Activated CD4-positive, alpha-beta T cell treated with anti-CD3 and anti-CD28 coated beads for 24 hours (primary cell): ENCODE measurements around the gene VAMP2.
"Not testable (repeated sequence)": the region's sequence is repeated elsewhere in the genome, so short reads cannot be mapped to it uniquely, and the experiment has no call there.

Experiments
- DNase-seq, 2 donors: peaks; one replicate each; pipeline ENCODE4 v3.0.0-alpha.2; 2020; ENCODE audit warnings: low read depth in 2 of 2

VAMP2 gene

DNA sequence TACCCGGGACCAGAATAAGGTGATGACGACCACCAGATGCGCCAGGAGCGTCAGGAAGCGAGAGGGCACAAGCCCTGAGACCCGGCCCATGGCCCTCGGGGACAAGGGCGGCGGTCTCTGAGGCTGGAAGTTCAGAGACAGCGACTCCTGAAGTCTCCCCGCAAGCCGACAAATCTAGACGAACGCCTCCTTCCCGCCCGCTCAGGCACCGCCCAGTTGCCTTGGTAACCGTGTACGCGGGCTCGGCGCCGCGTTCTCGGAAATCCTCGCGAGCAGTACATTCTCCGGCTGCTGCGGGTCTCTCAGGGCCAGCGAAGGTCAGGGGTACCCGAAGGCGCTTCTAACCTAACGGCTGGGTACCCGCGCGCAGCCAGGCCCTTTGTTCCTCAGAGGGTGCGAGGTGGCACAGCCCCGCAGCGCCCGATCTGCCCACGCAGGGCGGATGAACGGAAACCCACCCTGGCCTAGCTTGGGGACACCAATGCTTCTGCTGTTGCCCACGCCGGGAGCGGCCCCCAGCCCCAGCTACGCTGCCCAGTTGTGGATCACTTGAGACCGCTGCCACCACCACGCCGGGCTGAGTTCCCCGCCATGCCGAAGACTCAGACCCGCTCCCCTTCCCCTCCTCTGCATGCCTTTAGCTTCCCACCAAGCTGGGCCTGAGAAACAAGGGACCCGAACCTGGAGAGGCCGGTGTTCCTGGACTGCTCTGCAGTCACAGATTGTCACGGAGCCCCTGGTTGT, 13.6 kb upstream of the VAMP2 start, which contains the start of gene TMEM107:
TSS of gene TMEM107 (minus strand) at position 184 of the 744 bp plus-strand sequence. CDS start at position 90, 94 bp downstream.
- peak; percentile 78 to 80 for DNase-seq

DNA sequence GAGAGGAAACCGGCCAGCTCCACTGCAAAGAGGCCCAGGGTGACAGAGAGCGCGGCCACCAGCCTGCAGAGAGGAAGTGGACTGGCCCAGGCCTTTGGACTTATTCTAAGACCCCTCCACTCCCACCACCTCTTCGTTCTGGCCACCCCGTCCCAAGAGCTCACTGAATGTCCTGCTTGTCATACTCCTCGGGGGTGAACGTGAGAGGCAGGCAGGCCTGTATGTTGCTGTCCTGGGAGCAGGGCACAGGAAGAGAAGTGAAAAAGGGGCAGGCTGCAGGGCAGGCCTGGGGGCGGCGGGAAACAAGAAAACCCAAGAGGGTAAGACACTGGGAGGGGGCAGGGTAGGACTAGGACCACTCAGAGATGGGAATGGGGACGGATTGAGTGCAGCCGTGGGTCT, 13.0 kb upstream of the VAMP2 start:
- no peak for DNase-seq

DNA sequence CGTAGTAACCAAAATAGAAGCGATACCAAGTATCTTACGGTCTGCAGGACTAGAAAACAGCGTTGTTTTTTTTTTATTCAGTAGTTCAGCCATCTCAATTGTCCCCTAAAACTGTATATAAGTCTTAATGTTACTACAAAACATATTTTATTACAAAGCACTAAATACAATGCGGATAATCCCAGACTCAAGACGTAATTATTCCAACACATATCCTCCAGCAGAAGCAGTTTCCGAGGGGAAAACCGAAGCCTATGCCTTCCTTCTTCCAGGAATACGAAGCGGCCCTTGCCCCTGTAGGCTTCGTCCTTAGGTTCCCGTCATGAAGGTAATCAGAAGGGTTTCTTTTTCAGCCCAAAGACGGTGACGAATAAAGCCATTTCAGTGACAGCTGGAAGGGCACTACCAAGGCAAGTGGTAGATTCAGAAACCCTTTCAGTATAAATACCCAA, 11.1 kb upstream of the VAMP2 start:
- DNase-seq = no peak

DNA sequence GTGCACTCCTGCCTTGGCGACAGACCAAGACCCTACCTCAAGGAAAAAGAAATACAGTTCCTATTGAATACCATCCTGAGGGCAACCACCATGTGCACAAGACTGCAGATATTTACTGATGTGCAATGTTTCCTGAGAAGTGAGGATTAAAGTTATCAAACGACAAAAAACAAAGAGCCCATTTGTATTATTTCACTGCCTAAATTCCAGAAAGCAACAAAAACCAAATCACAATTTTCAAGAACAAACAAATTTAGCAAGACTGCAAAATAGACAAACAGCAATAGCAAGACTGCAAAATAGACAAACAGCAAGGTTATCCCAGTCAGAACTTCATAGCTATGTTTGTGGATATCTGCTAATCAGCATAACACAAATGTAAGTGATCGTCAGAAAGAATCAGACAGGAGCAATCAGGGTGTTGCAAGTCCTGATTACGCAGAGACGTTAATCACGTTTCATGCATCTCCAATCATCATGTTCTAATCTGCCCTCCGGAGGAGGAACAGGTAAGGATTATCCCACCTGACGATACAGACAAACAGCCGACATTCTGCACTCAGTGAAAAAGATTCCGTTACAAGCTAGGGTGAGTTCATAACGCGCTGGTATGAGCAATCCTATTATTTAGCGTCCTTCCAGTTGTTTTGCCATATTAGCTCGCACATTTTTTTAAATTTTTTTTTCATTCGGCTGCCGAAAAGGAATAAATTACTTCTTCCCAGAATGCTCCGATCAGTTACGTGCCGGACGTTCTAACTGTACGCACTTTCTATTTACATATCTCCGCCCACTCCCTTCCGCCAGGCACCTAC, 10.5 kb upstream of the VAMP2 start:
- peak; percentile 73 to 77 for DNase-seq

DNA sequence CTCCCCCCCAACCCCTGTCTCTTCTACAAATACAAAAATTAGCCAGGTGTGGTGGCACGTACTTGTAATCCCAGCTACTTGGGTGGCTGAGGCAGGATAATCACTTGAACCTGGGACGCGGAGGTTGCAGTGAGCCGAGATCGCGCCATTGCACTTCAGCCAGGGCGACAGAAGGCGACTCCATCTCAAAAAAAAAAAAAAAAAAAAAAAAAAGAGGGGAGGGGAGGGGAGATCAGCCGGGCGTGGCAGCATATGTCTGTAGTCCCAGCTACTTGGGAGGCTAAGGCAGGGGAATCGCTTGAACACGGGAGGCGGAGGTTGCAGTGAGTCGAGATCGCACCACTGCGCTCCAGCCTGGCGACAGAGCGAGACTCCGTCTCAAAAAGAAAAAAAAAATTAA, 7.4 kb upstream of the VAMP2 start:
- DNase-seq = not testable (repeated sequence)

DNA sequence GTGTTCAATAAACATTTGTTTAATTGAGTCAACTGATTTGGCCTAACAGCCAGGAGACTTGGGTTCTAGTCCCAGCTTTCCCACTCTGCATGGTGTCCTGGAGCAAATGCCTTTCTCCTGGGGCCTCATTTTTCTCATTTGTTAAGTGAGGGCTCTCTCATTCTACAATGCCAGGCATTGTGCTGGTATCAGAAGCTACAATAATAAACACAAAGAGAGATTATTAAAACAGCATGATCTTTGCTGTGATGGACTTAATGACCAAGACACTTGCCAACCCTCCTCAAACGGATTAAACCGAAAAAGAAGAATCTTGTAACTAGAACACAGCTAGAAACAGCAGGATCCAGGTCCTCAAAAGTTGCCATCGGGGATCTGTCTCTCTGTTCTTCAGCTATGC, 4.8 kb upstream of the VAMP2 start:
- no peak for DNase-seq

DNA sequence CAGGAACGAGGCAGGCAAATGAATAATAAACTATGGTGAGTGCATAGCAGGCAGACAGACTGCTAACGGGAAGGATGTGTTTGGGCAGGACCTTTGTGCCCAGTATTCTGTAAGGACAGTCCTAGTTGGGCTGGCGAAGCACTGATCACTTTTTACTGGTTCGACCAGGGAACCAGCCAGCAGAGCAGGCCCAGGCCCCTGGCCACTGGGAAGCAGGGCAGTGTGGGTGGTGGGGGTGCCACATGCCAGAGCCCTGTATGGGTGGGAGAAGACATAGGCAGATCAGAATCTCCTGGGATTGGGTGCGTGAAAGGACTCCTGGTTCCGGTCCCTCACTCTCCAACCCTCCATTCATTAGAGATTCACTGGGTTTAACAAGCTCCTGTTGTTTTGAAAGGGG, 4.0 kb upstream of the VAMP2 start:
- DNase-seq = no peak

DNA sequence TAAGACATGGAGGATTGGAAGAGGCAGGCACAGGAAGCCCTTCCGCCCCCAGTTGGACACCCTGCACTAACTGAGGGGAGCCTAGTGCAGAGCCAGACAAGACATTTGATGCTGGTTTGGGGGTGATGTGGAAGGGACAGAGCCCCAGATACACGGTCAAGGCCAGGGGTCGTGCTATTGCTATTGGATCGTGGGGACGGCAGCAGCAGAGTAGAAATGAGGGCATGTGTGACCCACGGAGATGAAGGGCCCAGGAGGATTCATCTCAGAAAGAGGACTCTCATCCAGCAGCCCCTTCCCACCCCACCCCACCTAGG, 2.0 kb upstream of the VAMP2 start:
- DNase-seq = no peak

DNA sequence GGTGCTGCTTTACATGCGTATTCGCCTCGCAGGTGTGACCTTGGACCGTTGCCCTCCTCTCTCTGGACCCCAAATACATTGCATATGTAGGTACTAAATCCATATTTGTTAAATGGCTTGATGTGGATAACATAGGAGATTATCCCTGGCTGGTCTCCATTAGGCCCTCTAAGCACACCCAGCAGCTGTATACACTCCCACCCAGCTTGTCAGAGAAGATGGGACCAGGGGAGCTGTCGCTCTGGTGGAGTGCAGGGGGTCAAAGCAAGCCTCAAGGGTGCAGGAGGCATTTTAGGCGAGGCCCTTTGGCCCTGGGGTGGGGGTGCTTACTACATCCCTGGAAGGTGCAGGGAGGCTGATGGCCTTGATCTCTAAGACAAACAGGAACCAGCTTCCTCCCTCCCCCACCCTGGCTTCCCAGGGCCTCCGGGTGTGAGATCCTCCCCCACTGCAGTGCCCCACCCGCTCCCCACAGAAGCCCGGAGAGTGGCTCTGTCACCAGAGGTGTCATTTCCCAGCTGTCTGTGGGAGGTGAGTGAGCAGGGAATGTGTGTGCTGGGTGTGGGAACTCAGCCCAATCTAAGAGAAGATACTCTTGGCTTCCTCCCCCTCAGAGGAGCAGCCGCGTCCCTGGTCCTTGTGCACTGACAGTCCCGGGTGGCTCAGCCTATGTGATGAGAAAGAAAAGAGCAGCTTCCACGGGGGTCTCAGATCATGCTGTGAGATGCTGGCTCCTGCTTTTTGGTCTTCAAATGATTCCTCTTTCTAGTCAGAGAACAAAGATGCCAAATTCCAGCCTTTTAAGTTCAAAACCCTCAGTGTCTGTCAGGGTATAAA, 1.4 kb upstream of the VAMP2 start:
- DNase-seq = peak in 1 of 2 donors; percentile 59

DNA sequence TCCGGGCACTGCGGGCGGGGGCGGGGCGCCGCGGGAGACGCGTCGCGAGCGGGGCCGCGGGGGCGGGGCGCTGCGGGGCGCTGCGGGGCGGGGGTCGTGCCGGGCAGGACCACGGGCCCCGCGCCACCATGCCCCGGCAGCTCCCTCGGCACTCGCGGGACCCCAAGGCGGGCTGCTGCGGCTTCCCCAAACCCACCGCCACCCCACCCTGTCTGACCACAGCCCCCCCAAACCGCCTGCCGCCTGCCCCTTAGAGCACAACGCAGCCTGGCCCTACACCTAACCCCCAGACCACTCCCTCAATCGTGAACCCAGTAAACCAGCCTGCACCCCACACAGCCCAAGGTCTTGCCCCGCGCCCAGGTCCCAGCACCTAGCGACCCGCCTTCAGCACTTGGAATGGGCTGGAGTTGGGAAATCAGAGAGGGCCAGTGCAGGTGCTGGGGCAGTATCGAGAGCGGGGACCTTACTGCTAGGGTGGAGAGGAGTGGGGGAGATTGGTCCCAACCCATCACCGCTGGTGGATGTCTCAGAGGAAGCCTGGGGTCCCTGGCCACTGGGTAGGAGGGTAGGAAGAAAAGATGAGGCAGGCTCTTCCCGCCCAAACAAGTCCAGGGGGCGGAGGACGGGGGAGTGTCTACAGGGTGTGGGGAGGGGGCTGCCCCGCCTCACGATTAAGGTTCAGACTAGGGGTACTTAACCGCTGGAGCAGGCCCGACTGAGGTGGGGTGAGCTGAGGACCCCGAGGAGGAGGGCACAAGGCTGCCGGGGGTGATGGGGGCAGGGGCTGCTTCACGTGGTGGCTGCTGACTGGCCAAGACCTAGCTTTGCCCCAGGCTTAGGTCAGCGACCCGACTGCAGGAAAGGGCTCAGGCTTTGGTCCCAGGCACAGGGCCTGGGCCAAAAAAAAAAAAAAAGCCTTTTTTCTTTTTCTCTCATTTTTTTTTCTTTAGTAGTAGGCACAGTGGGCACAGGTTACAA, 539 bp upstream of the VAMP2 start:
- no peak for DNase-seq

DNA sequence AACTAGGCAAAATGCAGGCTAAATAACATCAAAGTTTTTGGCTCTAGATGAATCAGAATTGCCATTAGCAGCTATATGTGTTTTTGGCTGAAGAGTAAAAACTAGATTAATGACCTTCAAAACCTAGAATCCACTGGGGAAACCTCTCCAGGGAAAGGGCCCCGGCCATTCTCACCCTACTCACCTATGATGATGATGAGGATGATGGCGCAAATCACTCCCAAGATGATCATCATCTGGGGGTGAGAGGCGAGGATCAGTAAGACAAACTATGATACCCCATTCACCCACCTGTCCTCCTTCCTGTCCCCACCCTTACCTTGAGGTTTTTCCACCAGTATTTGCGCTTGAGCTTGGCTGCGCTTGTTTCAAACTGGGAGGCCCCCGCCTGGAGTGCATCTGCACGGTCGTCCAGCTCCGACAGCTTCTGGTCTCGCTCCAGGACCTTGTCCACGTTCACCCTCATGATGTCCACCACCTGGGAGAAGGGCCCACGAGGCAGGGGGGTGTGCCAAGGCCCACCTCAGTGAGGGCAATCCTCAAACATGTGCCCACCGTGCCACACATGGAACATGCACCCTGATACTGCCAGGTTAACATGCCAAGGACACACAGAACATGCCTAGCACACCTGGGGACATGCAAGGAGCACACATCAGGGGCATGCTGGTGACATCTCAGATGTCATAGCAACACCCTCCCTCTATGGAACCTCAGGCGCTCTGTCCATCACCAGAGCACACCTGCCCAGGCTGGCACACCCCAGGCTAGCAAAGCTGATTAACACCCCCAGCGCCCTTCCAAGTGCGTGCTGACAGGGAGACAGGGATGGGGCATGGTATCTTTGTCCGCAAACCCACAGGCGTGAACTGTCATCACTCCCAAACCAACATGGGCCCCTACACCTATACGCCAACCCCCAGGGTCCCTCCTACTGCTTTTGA, 1.2 kb downstream of the VAMP2 start:
- no peak for DNase-seq

DNA sequence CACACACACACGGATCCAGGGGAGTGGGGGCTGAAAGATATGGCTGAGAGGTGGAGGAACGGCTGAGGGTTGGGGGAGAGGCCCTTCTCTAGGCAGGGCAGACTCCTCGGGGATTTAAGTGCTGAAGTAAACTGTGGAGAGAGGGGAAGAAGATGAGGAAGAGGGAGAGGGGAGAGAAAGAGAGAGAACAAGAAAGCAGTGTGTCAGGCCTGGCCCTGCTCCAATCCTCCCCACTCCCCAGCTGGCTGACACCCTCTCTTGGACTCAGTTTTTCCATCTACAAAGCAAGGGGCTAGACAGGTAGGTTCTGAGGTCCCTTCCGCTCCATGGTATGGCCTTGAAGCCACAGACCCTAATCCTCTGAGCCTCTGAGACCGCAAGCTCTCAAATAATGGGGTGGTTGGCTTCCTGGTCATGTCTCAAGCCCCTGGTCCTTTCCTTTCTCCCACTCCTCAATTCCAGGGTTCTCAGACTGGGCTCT, 2.0 kb downstream of the VAMP2 start:
- no peak for DNase-seq

DNA sequence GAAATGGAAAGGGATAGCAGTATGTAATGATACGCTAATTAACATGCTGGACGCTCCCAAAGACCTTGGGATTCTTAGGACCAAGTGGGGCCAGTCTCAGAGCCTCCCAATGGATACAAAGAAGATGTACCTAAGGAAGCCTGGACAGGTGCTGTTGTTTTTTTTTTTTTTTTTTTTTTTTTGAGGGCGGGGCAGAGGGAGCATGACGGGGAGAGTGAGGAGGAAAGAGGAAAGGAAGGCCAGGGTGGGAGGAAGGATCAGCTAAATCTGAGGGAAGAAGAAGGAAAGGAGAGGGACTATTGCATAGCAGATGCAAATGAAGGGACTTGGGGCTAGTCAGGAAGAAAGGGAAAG, 2.5 kb downstream of the VAMP2 start:
- no peak for DNase-seq

DNA sequence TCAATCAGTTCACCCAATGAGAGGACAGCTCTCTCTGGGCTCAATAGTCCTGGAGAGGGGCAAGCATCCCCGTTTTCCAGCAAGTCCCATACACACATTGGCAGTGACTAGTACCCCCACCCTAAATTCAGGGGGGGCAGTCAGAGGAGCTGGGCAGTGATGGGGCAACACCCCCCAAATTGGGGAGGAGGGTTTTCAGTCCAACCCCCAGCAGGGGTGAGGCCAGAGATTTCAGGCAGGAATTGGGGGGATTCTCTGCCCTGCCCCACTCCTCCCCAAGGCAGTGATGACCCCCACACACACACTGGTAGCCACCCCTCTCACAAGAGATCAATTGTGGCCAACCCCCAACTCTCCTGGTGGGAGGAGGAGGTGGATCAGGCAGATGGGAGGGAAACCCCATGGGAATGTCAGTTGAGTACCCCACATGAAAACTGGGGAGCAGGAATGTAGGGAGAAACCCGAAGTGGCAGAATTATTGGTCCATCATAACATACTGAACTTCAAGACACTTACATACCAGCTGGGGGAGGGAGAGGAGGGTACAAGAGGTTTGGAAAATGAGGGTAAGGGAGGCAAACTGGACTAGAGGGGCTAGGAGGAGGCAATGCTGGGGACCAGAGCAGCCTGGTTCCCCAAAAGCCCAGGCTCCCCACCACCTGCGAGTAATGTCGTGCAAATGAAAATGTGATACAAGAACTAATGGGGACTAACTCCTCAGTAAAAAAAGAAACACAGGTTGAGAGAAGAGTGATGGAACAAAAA, 3.1 kb downstream of the VAMP2 start:
- no peak for DNase-seq

DNA sequence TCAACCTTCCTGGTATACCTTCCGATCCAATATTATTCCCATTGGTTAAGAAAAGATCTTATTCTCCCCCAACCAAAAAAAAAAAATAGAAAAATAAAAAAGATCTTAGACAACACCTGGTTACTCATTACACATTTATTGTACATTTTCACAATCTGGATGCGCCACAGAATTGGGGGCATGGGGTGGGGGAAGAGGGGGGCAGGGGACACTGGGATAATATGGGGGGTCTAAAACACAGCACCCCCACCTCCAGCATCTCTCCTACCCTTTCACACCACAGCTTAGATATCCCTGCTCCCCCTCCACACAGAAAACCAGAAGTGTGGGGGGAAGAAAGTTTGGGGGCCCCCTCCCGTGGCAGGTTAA, 3.7 kb downstream of the VAMP2 start:
- DNase-seq = no peak

DNA sequence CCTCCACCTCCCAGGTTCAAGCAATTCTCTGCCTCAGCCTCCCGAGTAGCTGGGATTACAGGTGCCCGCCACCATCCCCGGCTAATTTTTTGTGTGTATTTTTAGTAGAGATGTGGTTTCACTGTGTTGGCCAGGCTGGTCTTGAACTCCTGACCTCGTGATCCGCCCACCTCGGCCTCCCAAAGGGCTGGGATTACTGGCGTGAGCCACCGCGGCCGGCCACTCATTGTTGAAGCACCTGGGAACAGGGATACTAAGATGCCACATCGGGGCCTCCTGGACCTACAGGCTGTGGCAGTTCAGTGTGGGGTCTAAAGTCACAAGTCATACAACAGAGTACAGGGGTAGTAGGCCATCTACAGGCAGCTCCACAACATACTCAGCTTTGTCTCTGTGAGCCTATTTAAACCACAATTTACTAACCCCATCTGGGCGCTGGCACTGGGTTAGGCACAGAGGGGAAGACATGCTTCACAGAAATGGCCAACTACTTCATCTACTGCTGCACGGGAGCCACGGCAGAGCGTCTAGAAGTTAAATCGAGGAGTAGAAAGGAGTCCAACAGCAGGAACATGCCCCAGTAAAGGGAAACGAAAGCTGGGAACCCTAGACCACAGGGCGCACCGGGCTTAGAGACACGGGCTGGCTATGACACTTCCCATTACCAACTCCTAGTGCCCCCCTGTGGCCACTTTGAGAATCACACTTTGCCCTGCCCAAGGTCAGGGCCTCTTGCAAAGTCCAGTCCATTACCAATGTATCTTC, 4.3 kb downstream of the VAMP2 start:
- peak; percentile 78 to 89 for DNase-seq

DNA sequence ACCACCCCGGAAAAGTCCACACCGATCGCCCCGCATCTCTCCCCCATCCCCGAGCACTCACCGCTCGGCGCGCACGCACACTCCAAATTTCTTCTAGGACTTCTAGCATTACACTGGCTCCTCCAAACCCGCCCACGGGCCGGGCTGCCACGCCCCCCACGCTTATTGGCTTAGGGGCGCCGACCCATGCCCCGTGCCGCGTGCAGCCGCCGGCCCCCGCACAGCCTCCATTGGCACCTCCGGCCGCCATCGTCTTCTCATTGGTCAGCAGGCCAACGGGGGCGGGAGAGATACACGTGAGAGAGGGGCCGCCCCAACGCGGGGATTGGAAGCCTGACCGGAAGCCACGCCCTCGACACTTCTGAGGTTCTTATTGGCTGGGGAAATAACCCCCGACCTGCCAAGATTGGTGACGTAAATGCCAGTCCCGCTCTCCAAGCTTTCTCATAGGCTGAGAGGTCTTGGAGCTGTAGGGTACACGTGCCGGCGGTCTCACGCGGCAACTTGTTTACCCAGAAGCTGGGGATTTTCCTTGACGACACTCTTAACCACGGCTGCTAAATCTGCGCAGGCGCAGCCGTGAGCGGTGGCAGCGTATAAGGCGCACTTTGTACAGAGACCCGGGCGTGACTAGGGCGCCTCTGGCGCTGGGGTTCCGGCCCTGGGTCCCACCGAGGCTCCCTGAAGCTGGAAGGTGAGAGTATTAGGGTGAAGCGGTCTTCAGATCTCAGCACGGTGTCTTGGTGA, 6.3 kb downstream of the VAMP2 start:
- peak; percentile 99 to 100 for DNase-seq

DNA sequence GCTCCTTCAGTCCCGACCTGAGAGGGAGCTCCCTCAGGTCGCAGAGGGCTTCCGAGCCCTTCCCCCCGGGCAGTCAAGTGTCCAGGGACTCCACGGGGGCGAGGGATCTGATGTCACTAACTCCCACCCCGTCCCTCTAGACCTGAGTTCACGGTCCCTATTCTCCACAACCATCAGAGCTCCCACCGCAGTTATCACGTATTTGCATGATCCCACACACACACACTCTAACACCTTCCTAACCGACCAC, 6.8 kb downstream of the VAMP2 start:
- DNase-seq = no peak
